HepG2 (cell line): ENCODE measurements around the gene PDZD7. TPM values are rescaled to one million over a fixed set of nuclear protein-coding genes. Genes with fewer than 3 reads are reported as not detected.

Source experiments
- ATAC-seq: fragments of 200-7000 bp; cut with Tn5 transposase; 3 replicates; pipeline ENCODE4 v1.9.1; 2020; ENCODE audit warnings: mild to moderate bottlenecking, moderate library complexity
- BruUV-seq: library from RNA; stranded (reverse); fragments of 400-500 nt; replicated peaks from 2 replicates; lab custom pipeline; 2021; lab: Mats Ljungman, UMichigan
- CTCF ChIA-PET: fragments of 300-600 bp; formaldehyde crosslinking; extraction: SDS; loops from one replicate; lab custom pipeline; 2021; ENCODE audit warnings: low total read pairs, inconsistent platforms, low intra/inter-chr PET ratio; lab: Yijun Ruan, JAX
- POLR2A ChIA-PET: fragments of 350-600 bp; sonication (Branson Sonifier 250); formaldehyde crosslinking; loops from one replicate; lab custom pipeline; 2020; ENCODE audit warnings: antibody characterized with exemption, inconsistent platforms; lab: Yijun Ruan, JAX
- DNase-seq: peaks from one replicate; pipeline ENCODE4 v3.0.0-alpha.2; 2015; ENCODE audit warnings: low spot score
- FAIRE-seq: peaks from 3 replicates; lab custom pipeline; 2011; peaks lifted over from hg19 to GRCh38; lab: Jason Lieb, UNC
- H2AFZ ChIP-seq: one replicate; pipeline ENCODE4 v1.6.1; 2011; ENCODE audit warnings: low read length, inconsistent platforms
- H3K27ac ChIP-seq: fragments of 300-600 bp; 3 replicates; pipeline ENCODE4 v1.8.0; 2011; ENCODE audit warnings: mixed run types, mild to moderate bottlenecking, mixed read lengths, low read length, inconsistent platforms; ENCODE audit not compliant: insufficient read depth; ENCODE audit errors: extremely low read length
- H3K27me3 ChIP-seq, 2 experiments: fragments of 200-600 bp in 1 of 2; 2 replicates in 1 of 2; 3 replicates in 1 of 2; pipeline versions ENCODE4 v1.6.0 to v1.8.0; 2011; ENCODE audit warnings: low read length in 2 of 2, mild to moderate bottlenecking in 2 of 2, moderate library complexity in 2 of 2, inconsistent platforms in 1 of 2; ENCODE audit not compliant: insufficient read depth in 2 of 2, control insufficient read depth in 1 of 2
- H3K36me3 ChIP-seq, 2 experiments: fragments of 200-600 bp in 1 of 2; replicated peaks in 1 of 2; 2 replicates in 1 of 2; 3 replicates in 1 of 2; pipeline versions ENCODE4 v1.5.1 to v1.8.0; 2011; ENCODE audit warnings: low read length in 2 of 2, inconsistent platforms in 1 of 2; ENCODE audit not compliant: insufficient read depth in 2 of 2, control insufficient read depth in 1 of 2
- H3K4me1 ChIP-seq: 2 replicates; pipeline ENCODE4 v1.5.1; 2012; ENCODE audit warnings: low read length, inconsistent platforms; ENCODE audit not compliant: insufficient read depth
- H3K4me2 ChIP-seq: 2 replicates; pipeline ENCODE4 v1.6.0; 2011; ENCODE audit warnings: low read depth, low read length, inconsistent platforms
- H3K4me3 ChIP-seq, 3 experiments: fragments of 200-600 bp in 1 of 3; sonication (generic), shearing (Covaris generic) in 1 of 3; replicated peaks in 1 of 3; 2 replicates each; pipeline ENCODE4 v1.5.1; 2011 to 2016; ENCODE audit warnings: low read length in 3 of 3, inconsistent platforms in 2 of 3, low read depth in 2 of 3, mild to moderate bottlenecking in 2 of 3, control low read depth in 1 of 3, mixed read lengths in 1 of 3; ENCODE audit not compliant: insufficient read depth in 1 of 3
- H3K79me2 ChIP-seq: one replicate; pipeline ENCODE4 v1.6.1; 2011; ENCODE audit warnings: low read length, inconsistent platforms; ENCODE audit not compliant: insufficient read depth
- H3K9ac ChIP-seq: 2 replicates; pipeline ENCODE4 v1.6.0; 2011; ENCODE audit warnings: mild to moderate bottlenecking, low read depth, low read length, inconsistent platforms; ENCODE audit not compliant: insufficient read depth
- H3K9me3 ChIP-seq: 2 replicates; pipeline ENCODE4 v1.5.1; 2012; ENCODE audit warnings: mild to moderate bottlenecking, low read length
- H4K20me1 ChIP-seq: 2 replicates; pipeline ENCODE4 v1.6.0; 2011; ENCODE audit warnings: inconsistent platforms, mild to moderate bottlenecking, low read length, moderate library complexity; ENCODE audit not compliant: insufficient read depth
- AGO2 ChIP-seq: fragments of 200-400 bp; formaldehyde crosslinking; optimal IDR thresholded peaks from 2 replicates; pipeline ENCODE3; 2017; ENCODE audit warnings: mild to moderate bottlenecking, low read depth, low read length, moderate library complexity
- CHD2 ChIP-seq: IDR thresholded peaks from 2 replicates; pipeline ENCODE4 v1.6.1; 2011; ENCODE audit warnings: low read depth, low read length, improper control_type of control experiment
- POLR2AphosphoS5 ChIP-seq: IDR thresholded peaks from 2 replicates; pipeline ENCODE4 v1.6.1; 2012; ENCODE audit warnings: low read depth, low read length
- POLR2G ChIP-seq: fragments of 200-400 bp; formaldehyde crosslinking; IDR thresholded peaks from 2 replicates; pipeline ENCODE4 v1.6.1; 2018; ENCODE audit warnings: mild to moderate bottlenecking, low read depth, low read length, moderate library complexity
- SIX1 ChIP-seq: sonication (generic); formaldehyde crosslinking; IDR thresholded peaks from 2 replicates; pipeline ENCODE4 v1.4.0; 2020; ENCODE audit warnings: missing genetic modification reagents, borderline replicate concordance
- WGBS: methylation state at CpG from one replicate; pipeline ENCODE4 v1.1.6; 2017; ENCODE audit warnings: low lambda C conversion rate; 5-methylcytosine and 5-hydroxymethylcytosine counted together
- in situ Hi-C: cut with HindIII; loops from 2 replicates; pipeline ENCODE4 v1.10.0; 2017; ENCODE audit warnings: low pct_unique_long_range_greater_than_20kb; ENCODE audit not compliant: extremely low pct_ligation_motif_present
- intact Hi-C: fragments of 100-400 bp; cut with micrococcal nuclease; formaldehyde crosslinking; loops from one replicate; pipeline ENCODE4 v1.10.0; 2022; ENCODE audit not compliant: unreplicated experiment
- polyA plus RNA-seq, 8 experiments: library from polyadenylated mRNA; depleted of rRNA in 3 of 8; stranded (reverse) in 7 of 8; unstranded in 1 of 8; fragments of >200 nt; fragmentation: Illumina TruSeq in 4 of 8; extraction: Trizol in 4 of 8; gene quantifications; 2 replicates each; pipeline versions ENCODE4 v1.2.1 to v1.2.3, GENCODE V29; 2011 to 2016; ENCODE audit warnings: low read depth in 4 of 8, missing spikeins in 1 of 8, mixed read lengths in 1 of 8; ENCODE audit not compliant: insufficient read depth in 1 of 8
- total RNA-seq, 5 experiments: library from RNA; depleted of rRNA; stranded (reverse); fragments of >200 nt; fragmentation: Illumina TruSeq; extraction: Trizol; gene quantifications; 2 replicates each; pipeline ENCODE4 v1.2.3, GENCODE V29; 2016; ENCODE audit warnings: low read depth in 1 of 5
- TF ChIP-seq, protein P1 (sequence below): sonication (generic); formaldehyde crosslinking; IDR thresholded peaks from 2 replicates; pipeline ENCODE4 v1.8.1; 2023; ENCODE audit warnings: missing genetic modification reagents, mild to moderate bottlenecking, borderline replicate concordance

PDZD7 gene
- total and polyA plus RNA-seq, 2 of the 13 experiments (the other 11 are each of a cell fraction or from before 2014, with no cell fraction given), result 0.58 to 0.73 TPM

DNA sequence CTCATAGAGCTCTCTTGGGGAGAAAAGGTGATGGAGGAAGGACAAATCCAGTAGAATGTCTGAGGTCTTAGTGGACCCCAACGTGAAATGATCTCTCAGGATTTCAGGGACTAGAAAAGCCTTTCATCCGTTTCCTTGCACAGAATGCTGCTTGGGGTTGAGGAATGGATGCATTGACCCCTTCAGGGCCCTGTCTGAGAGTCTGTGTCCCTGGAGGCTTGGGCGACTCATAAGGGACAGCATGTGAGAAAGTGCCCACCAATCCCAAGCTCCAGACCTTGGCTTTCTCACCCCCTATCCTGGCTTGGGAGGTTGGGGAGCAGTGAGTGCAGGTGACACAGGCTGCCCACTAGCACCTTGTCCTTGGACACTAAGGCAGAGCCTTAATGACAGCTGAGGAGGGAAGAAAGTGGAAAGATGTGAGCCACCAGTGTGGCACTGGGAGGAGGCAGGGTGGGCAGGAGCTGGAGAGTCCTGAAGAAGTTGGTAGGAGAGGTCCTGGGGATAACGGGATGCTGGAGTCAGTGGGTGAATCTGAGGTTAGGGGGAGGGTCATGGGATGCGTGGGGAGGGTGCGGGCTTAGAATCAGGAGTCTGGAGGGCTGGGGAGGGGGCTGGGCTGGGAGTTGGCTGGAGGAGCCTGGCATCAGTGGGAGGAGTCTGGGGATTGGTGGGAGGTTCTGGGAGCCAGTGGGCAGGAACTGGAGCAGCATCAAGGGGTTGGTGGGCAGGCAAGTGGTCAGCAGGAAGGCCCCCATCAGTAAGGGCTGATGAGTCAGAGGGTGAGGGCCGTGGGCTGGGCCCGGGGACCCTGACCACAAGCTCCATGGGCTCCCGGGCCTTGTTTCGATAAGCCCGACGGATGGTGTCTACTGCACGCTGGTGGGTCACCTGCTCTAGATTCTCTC is 22.8 kb downstream of the PDZD7 start (continued):
- TF ChIP-seq AGO2, result peak; percentile 86

DNA sequence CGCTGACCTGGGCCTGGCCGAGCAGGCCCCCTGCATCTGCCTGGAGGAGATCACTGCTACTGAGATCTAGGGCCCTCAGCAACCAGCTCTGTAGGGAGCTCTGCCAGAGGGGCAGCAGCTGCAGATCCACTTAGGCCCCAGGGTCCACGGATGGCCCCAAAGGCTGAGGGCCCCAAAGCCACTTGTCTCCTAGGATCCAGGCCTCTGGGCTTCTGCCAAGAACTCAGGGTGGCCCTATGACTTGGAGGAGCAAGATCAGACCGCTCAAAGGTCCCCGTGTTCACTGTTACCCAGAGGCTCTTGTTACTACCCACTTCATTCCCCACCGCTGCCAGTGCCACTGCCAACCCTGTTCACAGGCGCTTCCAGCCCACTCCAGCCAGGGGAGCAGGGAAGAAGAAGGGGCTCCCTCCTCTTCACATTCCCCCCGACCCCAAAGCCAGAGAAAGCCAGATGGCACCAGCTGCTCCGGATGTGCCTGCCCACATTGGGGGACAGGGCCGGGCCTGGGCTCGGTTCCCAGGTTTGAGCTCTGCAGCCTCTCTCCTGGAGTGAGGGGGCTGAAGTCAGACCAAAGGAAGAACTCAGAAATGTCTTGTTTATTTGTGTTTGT is 23.7 kb downstream of the PDZD7 start:
- no peak overlapping the region for H3K4me2 ChIP-seq
- ChIA-PET CTCF (no interaction called here), POLR2A (interaction anchor here (0.9 to 7.1 kb wide), 3 partner anchors 8 to 37 kb away, joined by 3 to 124 read pairs (median 3); partner anchors contain the start of genes LZTS2, MRPL43 and TWNK)
- no peaks in the 10 kb centered on the region; the same call in 1 of the 2 replicates for H4K20me1 ChIP-seq
- peaks cover 17 to 42% of the 10 kb centered on the region in 2 experiments; a peak in 4 of 5 replicates for H3K36me3 ChIP-seq
- TF ChIP-seq CHD2 (no peak), SIX1 (no peak), POLR2AphosphoS5 (peak; percentile 11; the same call in 1 of the 2 replicates), POLR2G (peak; percentile 6; the same call in 1 of the 2 replicates), AGO2 (peak; percentile 64)
- TF ChIP-seq, protein P1, sequence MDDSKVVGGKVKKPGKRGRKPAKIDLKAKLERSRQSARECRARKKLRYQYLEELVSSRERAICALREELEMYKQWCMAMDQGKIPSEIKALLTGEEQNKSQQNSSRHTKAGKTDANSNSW, result no peak
- no TSS peak for BruUV-seq
- DNase-seq (no peak), FAIRE-seq (no peak), ATAC-seq (no peak)
- H3K27me3 ChIP-seq, result no peaks in the 10 kb centered on the region
- intact Hi-C loops (no loop called here), in situ Hi-C loops (no loop called here)
- H3K79me2 ChIP-seq, result peaks cover 2% of the 10 kb centered on the region
- H3K27ac ChIP-seq, result peak overlapping the region; percentile 36
- 0 out of 2 replicates have a peak overlapping the region, but pooled peaks have one; percentile 15 for H3K9ac ChIP-seq
- peaks cover 53% of the 10 kb centered on the region for H3K4me1 ChIP-seq
- H3K9me3 ChIP-seq, result no peaks in the 10 kb centered on the region
- 94% methylated on average over 8 of the region's 11 CpGs for WGBS
- H2AFZ ChIP-seq, result no peak overlapping the region
- no peak overlapping the region for H3K4me3 ChIP-seq
